Glomerular endothelial cell (primary cell): Measurements from ENCODE around the gene PEMT. TPM values are rescaled to one million over a fixed set of nuclear protein-coding genes. Genes with fewer than 3 reads are reported as not detected.

Source experiments
- DNase-seq: peaks from one replicate; pipeline ENCODE4 v3.0.0-alpha.2; 2011; ENCODE audit warnings: low read depth, low spot score; ENCODE audit errors: extremely low read depth
- total RNA-seq: library from RNA; depleted of rRNA; stranded (reverse); fragments of >200 nt; gene quantifications from 2 replicates; pipeline ENCODE4 v1.2.3, GENCODE V29; 2015

The PEMT gene
- total RNA-seq, 1 donor from 2014 or later = 35.7 TPM

GRCh38 chr17:17570798-17571716 is 20.5 kb downstream of the PEMT start:
- DNase-seq = no peak

- DNase-seq = no peak
Measured at GRCh38 chr17:17570140-17570797, 21.2 kb downstream of the PEMT start.

GRCh38 chr17:17569691-17570090 is 21.8 kb downstream of the PEMT start:
- no peak for DNase-seq

GRCh38 chr17:17568772-17569195 is 22.7 kb downstream of the PEMT start:
- DNase-seq = no peak

- no peak for DNase-seq
Measured at GRCh38 chr17:17567631-17568030, 23.9 kb downstream of the PEMT start.

- DNase-seq = no peak
Measured at GRCh38 chr17:17566896-17567513, 24.5 kb downstream of the PEMT start.

GRCh38 chr17:17565471-17566339 is 25.8 kb downstream of the PEMT start:
- no peak for DNase-seq

GRCh38 chr17:17564896-17565295 is 26.6 kb downstream of the PEMT start:
- DNase-seq = no peak

GRCh38 chr17:17564323-17564722 is 27.2 kb downstream of the PEMT start:
- no peak for DNase-seq

GRCh38 chr17:17563530-17563929 is 28.0 kb downstream of the PEMT start:
- no peak for DNase-seq

- DNase-seq = no peak
Measured at GRCh38 chr17:17562146-17562511, 29.4 kb downstream of the PEMT start.

- DNase-seq = no peak
Measured at GRCh38 chr17:17561408-17562145, 29.9 kb downstream of the PEMT start.

GRCh38 chr17:17560975-17561374 is 30.5 kb downstream of the PEMT start:
- no peak for DNase-seq

- DNase-seq = no peak
Measured at GRCh38 chr17:17560167-17560566, 31.3 kb downstream of the PEMT start.

- DNase-seq = no peak
Measured at GRCh38 chr17:17559164-17559563, 32.3 kb downstream of the PEMT start.

- no peak for DNase-seq
Measured at GRCh38 chr17:17558431-17558830, 33.1 kb downstream of the PEMT start.

GRCh38 chr17:17557796-17558195 is 33.7 kb downstream of the PEMT start:
- DNase-seq = no peak

GRCh38 chr17:17556671-17557070 is 34.8 kb downstream of the PEMT start:
- DNase-seq = no peak

GRCh38 chr17:17555906-17556305 is 35.6 kb downstream of the PEMT start:
- no peak for DNase-seq

- no peak for DNase-seq
Measured at GRCh38 chr17:17555151-17555550, 36.4 kb downstream of the PEMT start.
